ENCODE measurements around the gene ZGPAT. TPM values are rescaled to one million over a fixed set of nuclear protein-coding genes. Genes with fewer than 3 reads are reported as not detected.

Gene ZGPAT
- total and polyA plus RNA-seq, 9 of the 15 experiments (the other 6 are each of a cell fraction or from before 2014, with no cell fraction given) = 0.14 to 26.6 (median 7.4) TPM

DNA sequence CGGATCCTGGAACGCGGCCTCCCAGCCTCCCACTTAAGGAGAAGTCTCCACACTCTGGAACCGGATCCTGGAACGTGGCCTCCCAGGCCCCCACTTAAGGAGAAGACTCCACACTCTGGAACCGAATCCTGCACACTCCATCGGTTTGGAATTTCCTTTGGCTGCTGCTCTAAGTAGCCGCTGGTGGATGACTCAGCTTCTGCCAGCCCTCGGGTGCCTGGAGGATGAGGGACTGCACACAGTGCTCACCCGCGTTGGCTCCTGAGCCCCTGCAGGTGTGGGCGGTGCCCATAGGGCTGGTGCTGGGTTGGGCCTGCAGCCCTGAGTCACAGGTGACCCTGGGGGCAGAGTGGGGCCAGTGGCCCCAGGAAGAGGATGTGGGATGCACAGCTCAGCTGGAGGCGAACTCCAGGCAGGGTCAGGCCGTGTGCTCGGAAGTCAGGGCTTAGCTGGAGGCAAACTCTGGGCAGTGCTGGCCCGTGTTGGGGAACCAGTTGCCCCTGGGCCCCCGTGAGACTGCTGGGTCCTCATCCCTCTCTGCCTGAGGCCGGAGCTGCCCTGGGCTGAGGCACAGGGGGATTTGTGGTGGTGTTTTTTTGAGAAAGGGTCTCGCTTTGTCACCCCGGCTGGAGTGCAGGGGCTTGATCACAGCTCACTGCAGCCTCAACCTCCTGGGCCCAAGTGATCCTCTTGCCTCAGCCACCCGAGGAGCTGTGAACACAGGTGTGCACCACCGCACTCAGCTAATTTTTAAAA is 25.3 kb upstream of the ZGPAT start:
- no peaks in the 10 kb centered on the region for H3K9me1 ChIP-seq (ENCODE audit: control insufficient read depth, insufficient read depth, low read length)
- CTCF ChIA-PET (ENCODE audit: low intra/inter-chr PET ratio) = no interaction called here
- peaks cover 57% of the 10 kb centered on the region; the same call in 2 of the 3 replicates for H3K36me3 ChIP-seq (ENCODE audit: control insufficient read depth, insufficient read depth, low read length)
- intact Hi-C loops (cut with micrococcal nuclease) (no loop called here), in situ Hi-C loops (cut with MboI) (no loop called here)
- FAIRE-seq (no peak), DNase-seq (ENCODE audit: extremely low read depth in 1 of 4, low spot score in 3 of 4) (no peak), ATAC-seq (peak; percentile 13; the same call in 2 of the 3 replicates)
- no peak overlapping the region for H3K4me3 ChIP-seq
- H3K79me2 ChIP-seq (ENCODE audit: control insufficient read depth, insufficient read depth, low read length) = no peaks in the 10 kb centered on the region
- no peak overlapping the region for H3K27ac ChIP-seq (ENCODE audit: extremely low read depth, low read depth, low read length)
- H4K20me1 ChIP-seq (replicated peaks; ENCODE audit: control insufficient read depth, insufficient read depth, low read length) = no peaks in the 10 kb centered on the region
- no peaks in the 10 kb centered on the region for H3K27me3 ChIP-seq (ENCODE audit: control insufficient read depth in 2 of 2, insufficient read depth in 2 of 2, low read length in 2 of 2)
- H3K4me2 ChIP-seq (ENCODE audit: insufficient read depth, low read length) = no peak overlapping the region
- 75% methylated on average over 17 of the region's 22 CpGs for WGBS (ENCODE audit: insufficient coverage, low coverage, missing lambda C conversion rate)
- H3K4me1 ChIP-seq (replicated peaks in 1 of 2; ENCODE audit: control insufficient read depth in 2 of 2, insufficient read depth in 2 of 2, low read length in 2 of 2) = peaks cover 9 to 56% of the 10 kb centered on the region in 2 experiments
- POLR2A ChIA-PET = interaction anchor here (0.6 to 2.1 kb wide), 7 partner anchors 9 to 398 kb away, joined by 3 to 7 read pairs (median 3); no protein-coding TSS in a partner anchor
- H3K9me3 ChIP-seq (replicated peaks; ENCODE audit: control insufficient read depth, insufficient read depth, low read depth, low read length) = no peaks in the 10 kb centered on the region
- peak overlapping the region in 1 of 2 experiments; percentile 78; a peak in 2 of 4 replicates for H3K9ac ChIP-seq (ENCODE audit: insufficient read depth in 1 of 2, low read depth in 2 of 2, low read length in 2 of 2)
- BruUV-seq (replicated peaks) = no TSS peak
- no peak overlapping the region for H2AFZ ChIP-seq (ENCODE audit: low read depth, low read length)
- TF ChIP-seq BRF1 (IDR thresholded peaks at IDR 0.05; ENCODE audit: borderline replicate concordance, extremely low read depth, insufficient read length) (no peak), TAF15 (IDR thresholded peaks at IDR 0.05; ENCODE audit: low read depth, low read length) (no peak), ARID4B (CRISPR knock-in tag; IDR thresholded peaks at IDR 0.05) (no peak), FOSL1 (tag; conservative IDR thresholded peaks at IDR 0.05) (peak; percentile 30; the same call in 1 of the 2 replicates), NFE2 (IDR thresholded peaks at IDR 0.05; ENCODE audit: low read depth) (peak; percentile 10; the same call in 1 of the 2 replicates), POLR2G (IDR thresholded peaks at IDR 0.05; ENCODE audit: low read depth, low read length) (peak; percentile 69), TBP (optimal IDR thresholded peaks at IDR 0.05; ENCODE audit: low read depth, low read length) (no peak), HMGXB4 (CRISPR knock-in tag; IDR thresholded peaks at IDR 0.05) (no peak), EGR1 (conservative IDR thresholded peaks at IDR 0.05) (peak; percentile 27; the same call in 1 of the 2 replicates)
- TF ChIP-seq, protein P1, sequence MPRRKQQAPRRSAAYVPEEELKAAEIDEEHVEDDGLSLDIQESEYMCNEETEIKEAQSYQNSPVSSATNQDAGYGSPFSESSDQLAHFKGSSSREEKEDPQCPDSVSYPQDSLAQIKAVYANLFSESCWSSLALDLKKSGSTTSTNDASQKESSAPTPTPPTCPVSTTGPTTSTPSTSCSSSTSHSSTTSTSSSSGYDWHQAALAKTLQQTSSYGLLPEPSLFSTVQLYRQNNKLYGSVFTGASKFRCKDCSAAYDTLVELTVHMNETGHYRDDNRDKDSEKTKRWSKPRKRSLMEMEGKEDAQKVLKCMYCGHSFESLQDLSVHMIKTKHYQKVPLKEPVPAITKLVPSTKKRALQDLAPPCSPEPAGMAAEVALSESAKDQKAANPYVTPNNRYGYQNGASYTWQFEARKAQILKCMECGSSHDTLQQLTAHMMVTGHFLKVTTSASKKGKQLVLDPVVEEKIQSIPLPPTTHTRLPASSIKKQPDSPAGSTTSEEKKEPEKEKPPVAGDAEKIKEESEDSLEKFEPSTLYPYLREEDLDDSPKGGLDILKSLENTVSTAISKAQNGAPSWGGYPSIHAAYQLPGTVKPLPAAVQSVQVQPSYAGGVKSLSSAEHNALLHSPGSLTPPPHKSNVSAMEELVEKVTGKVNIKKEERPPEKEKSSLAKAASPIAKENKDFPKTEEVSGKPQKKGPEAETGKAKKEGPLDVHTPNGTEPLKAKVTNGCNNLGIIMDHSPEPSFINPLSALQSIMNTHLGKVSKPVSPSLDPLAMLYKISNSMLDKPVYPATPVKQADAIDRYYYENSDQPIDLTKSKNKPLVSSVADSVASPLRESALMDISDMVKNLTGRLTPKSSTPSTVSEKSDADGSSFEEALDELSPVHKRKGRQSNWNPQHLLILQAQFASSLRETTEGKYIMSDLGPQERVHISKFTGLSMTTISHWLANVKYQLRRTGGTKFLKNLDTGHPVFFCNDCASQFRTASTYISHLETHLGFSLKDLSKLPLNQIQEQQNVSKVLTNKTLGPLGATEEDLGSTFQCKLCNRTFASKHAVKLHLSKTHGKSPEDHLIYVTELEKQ (CRISPR knock-in tag; IDR thresholded peaks at IDR 0.05) = no peak
